ENCODE measurements around the gene CSNK1D.

GRCh38 chr17:82226146-82226808 lies 47.2 kb downstream of the CSNK1D start:
- no peak for TF ChIP-seq IRF2 (CRISPR knock-in tag; IDR thresholded peaks at IDR 0.05; ENCODE audit: borderline replicate concordance, low read depth)
- no peak for TF ChIP-seq CTCF (IDR thresholded peaks at IDR 0.05)
- TF ChIP-seq ZNF121 (CRISPR knock-in tag; IDR thresholded peaks at IDR 0.05), result no peak
